Liver (tissue), 3 donors: ENCODE measurements around the gene MANBA.

Experiments used
- ATF3 ChIP-seq: IDR thresholded peaks from 2 replicates; pipeline ENCODE4 v1.6.1; 2016; ENCODE audit warnings: antibody characterized with exemption
- NR2F2 ChIP-seq: IDR thresholded peaks from 2 replicates; pipeline ENCODE4 v1.6.1; 2016; ENCODE audit warnings: antibody characterized with exemption
- RAD21 ChIP-seq, 2 donors: IDR thresholded peaks; 2 replicates each; pipeline ENCODE4 v1.6.1; 2016; ENCODE audit warnings: antibody characterized with exemption in 2 of 2, mild to moderate bottlenecking in 2 of 2
- REST ChIP-seq: IDR thresholded peaks from 2 replicates; pipeline ENCODE4 v1.6.1; 2016; ENCODE audit warnings: antibody characterized with exemption, mild to moderate bottlenecking
- SP1 ChIP-seq: IDR thresholded peaks from 2 replicates; pipeline ENCODE4 v1.6.1; 2018; ENCODE audit warnings: antibody characterized with exemption, mild to moderate bottlenecking
- ZBTB33 ChIP-seq: IDR thresholded peaks from 2 replicates; pipeline ENCODE4 v1.6.1; 2016; ENCODE audit warnings: antibody characterized with exemption
- TF ChIP-seq, protein P1 (sequence below): fragments of 150-350 bp; IDR thresholded peaks from 2 replicates; pipeline ENCODE4 v1.5.1; 2017; ENCODE audit warnings: improper control_type of control experiment, low read depth, low read length; ENCODE audit not compliant: missing input control
- donor health status: healthy.
- donor health status: healthy.

DNA sequence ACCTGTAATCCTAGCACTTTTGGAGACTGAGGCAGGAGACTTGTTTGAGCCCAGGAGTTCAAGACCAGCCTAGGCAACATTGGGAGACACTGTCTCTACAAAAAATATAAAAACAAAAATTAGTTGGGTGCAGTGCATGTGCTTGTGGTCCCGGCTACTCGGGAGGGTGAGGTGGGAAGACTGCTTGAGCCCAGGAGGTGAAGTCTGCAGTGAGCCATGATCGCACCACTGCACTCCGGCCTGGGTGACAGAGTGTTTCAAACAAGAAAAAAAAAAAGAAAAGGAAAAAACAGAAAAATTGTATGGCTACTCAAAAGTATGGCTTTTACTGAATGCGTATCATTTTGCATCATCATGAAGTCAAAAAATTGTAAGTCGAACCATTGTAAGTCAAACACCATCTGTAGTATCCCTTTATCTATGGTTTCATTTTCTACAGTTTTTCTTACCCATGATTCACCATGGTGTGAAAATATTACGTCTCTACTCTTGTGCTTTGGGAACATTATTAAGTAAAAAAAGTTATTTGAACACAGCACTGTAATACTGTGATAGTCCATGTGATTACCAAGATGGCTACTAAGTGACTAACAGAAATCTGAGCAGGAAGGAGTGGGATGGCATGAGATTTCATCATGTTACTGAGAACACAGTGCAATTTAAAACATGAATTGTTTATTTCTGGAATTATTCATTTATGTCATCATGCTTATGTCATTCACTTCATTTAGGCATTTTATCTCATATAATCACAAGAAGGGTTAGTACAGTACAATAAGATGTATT is 26.5 kb upstream of the MANBA start:
- TF ChIP-seq, protein P1, sequence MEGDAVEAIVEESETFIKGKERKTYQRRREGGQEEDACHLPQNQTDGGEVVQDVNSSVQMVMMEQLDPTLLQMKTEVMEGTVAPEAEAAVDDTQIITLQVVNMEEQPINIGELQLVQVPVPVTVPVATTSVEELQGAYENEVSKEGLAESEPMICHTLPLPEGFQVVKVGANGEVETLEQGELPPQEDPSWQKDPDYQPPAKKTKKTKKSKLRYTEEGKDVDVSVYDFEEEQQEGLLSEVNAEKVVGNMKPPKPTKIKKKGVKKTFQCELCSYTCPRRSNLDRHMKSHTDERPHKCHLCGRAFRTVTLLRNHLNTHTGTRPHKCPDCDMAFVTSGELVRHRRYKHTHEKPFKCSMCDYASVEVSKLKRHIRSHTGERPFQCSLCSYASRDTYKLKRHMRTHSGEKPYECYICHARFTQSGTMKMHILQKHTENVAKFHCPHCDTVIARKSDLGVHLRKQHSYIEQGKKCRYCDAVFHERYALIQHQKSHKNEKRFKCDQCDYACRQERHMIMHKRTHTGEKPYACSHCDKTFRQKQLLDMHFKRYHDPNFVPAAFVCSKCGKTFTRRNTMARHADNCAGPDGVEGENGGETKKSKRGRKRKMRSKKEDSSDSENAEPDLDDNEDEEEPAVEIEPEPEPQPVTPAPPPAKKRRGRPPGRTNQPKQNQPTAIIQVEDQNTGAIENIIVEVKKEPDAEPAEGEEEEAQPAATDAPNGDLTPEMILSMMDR: no peak
- TF ChIP-seq NR2F2 (no peak), RAD21 (IDR thresholded peaks at IDR 0.05) (no peak), ATF3 (no peak), ZBTB33 (no peak), SP1 (no peak), REST (no peak)
